ENCODE measurements around the gene ARID1B.

ARID1B gene

GRCh38 chr6:157063923-157064322 lies 286.7 kb downstream of the ARID1B start:
- TF ChIP-seq, protein P1, sequence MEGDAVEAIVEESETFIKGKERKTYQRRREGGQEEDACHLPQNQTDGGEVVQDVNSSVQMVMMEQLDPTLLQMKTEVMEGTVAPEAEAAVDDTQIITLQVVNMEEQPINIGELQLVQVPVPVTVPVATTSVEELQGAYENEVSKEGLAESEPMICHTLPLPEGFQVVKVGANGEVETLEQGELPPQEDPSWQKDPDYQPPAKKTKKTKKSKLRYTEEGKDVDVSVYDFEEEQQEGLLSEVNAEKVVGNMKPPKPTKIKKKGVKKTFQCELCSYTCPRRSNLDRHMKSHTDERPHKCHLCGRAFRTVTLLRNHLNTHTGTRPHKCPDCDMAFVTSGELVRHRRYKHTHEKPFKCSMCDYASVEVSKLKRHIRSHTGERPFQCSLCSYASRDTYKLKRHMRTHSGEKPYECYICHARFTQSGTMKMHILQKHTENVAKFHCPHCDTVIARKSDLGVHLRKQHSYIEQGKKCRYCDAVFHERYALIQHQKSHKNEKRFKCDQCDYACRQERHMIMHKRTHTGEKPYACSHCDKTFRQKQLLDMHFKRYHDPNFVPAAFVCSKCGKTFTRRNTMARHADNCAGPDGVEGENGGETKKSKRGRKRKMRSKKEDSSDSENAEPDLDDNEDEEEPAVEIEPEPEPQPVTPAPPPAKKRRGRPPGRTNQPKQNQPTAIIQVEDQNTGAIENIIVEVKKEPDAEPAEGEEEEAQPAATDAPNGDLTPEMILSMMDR (conservative IDR thresholded peaks at IDR 0.05), result no peak
- TF ChIP-seq ZFX (IDR thresholded peaks at IDR 0.05), result no peak
- no peak overlapping the region for H3K27ac ChIP-seq

- no peak for TF ChIP-seq ZFX (IDR thresholded peaks at IDR 0.05)
- TF ChIP-seq, protein P1 (conservative IDR thresholded peaks at IDR 0.05), result no peak
These were observed 287.3 kb downstream of the ARID1B start for GRCh38 chr6:157064502-157064901.

DNA sequence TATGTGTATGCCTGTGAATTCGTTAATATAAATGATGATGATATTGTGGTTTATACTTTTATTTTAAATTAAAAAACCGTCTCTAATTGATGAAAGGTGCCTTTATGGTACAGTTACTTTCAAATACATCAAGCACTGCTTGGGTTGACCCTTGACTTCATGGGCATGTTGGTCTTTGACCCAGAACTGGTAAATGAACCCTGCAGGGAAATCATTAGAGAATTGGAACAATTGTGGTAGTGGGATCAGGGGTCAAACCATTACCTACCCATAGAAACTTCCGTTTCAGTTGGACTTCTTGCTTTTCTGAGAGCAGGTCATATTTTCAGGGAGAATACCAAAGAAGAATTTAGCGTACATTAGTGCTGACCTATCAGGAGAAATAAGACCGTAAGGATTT lies 288.2 kb downstream of the ARID1B start:
- H3K27ac ChIP-seq, result no peak overlapping the region
- TF ChIP-seq ZFX (IDR thresholded peaks at IDR 0.05), result no peak
- TF ChIP-seq, protein P1 (conservative IDR thresholded peaks at IDR 0.05), result no peak

More at GRCh38 chr6:157064502-157064901, 287.3 kb downstream of the ARID1B start:
- H3K27ac ChIP-seq, result no peak overlapping the region

GRCh38 chr6:157066781-157067491 lies 289.8 kb downstream of the ARID1B start:
- TF ChIP-seq, protein P1 (conservative IDR thresholded peaks at IDR 0.05), result no peak
- TF ChIP-seq ZFX (IDR thresholded peaks at IDR 0.05), result no peak
- H3K27ac ChIP-seq, result no peak overlapping the region

- TF ChIP-seq ZFX (IDR thresholded peaks at IDR 0.05), result no peak
- TF ChIP-seq, protein P1 (conservative IDR thresholded peaks at IDR 0.05), result no peak
- H3K27ac ChIP-seq, result no peak overlapping the region
These were observed 290.3 kb downstream of the ARID1B start for GRCh38 chr6:157067507-157067906.

DNA sequence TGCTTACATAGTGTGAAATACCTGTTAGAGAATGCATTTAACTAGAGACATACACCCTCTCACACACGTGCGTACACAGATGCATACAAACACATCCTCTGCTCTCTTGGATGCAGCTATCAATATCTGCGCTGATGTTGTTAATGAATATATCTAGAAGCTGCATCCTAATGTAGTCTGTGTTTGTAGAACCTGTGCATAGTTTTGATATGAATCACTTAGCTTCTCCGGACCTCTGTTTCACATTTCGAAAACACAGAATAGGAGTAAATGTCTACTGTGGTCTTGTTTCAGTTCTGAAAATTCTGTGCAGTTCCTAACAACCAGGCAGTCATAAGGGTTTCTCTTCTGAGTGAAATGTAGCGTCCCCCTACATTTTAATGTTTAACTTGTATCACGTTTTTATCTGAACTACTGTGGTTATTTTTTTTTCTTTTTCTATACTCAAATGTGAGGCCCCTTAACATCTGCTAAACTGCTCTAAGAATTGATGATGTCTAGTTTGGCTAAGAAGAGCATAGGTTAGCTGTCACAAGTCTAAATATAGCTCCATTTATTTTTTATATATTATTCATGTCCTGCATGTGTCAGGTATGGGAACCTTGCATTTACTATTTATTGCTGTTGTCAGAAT lies 291.6 kb downstream of the ARID1B start:
- TF ChIP-seq ZFX (IDR thresholded peaks at IDR 0.05), result no peak
- TF ChIP-seq, protein P1 (conservative IDR thresholded peaks at IDR 0.05), result no peak
- H3K27ac ChIP-seq, result no peak overlapping the region

DNA sequence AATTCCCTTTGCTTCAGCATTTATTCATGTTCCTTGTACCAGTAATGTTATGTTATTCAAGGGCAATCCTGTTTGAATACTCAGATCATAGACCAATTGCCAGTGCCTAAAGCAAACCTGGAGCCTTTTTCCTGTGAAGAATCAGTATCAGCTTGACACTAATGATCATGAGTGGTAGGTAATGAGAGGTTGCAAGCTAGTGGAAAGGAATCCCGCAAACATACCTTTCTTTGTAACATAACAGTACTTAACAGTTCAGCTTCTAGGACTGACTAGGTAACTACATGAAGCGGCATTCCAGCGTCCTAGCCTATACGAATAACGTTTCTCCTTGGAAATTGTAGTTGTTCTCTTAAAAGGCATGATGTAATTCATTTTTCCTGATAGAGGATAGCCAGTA lies 292.4 kb downstream of the ARID1B start:
- TF ChIP-seq, protein P1 (conservative IDR thresholded peaks at IDR 0.05), result no peak
- no peak overlapping the region for H3K27ac ChIP-seq
